Neural cell (in vitro differentiated cells): Measurements from ENCODE around the gene EMILIN1.

Source experiments
- EP300 ChIP-seq: fragments of 450-650 bp; conservative IDR thresholded peaks from 2 replicates; pipeline ENCODE4 v1.6.1; 2014; ENCODE audit warnings: antibody characterized with exemption, mild to moderate bottlenecking, moderate library complexity; ENCODE audit not compliant: poor library complexity, severe bottlenecking
- POLR2AphosphoS5 ChIP-seq: IDR thresholded peaks from 2 replicates; pipeline ENCODE4 v1.6.1; 2012
- RAD21 ChIP-seq: fragments of 450-650 bp; conservative IDR thresholded peaks from 2 replicates; pipeline ENCODE4 v1.6.1; 2014; ENCODE audit warnings: antibody characterized with exemption, mild to moderate bottlenecking, moderate library complexity
- TAF1 ChIP-seq: IDR thresholded peaks from 2 replicates; pipeline ENCODE4 v1.6.1; 2012; ENCODE audit warnings: low read depth
- TF ChIP-seq, protein P1 (sequence below): fragments of 450-650 bp; IDR thresholded peaks from 2 replicates; pipeline ENCODE4 v1.5.1; 2014; ENCODE audit warnings: antibody characterized with exemption, mild to moderate bottlenecking, moderate library complexity; ENCODE audit not compliant: poor library complexity, severe bottlenecking
- TF ChIP-seq, protein P2 (sequence below): IDR thresholded peaks from 2 replicates; pipeline ENCODE4 v1.6.1; 2012; ENCODE audit warnings: borderline replicate concordance

DNA sequence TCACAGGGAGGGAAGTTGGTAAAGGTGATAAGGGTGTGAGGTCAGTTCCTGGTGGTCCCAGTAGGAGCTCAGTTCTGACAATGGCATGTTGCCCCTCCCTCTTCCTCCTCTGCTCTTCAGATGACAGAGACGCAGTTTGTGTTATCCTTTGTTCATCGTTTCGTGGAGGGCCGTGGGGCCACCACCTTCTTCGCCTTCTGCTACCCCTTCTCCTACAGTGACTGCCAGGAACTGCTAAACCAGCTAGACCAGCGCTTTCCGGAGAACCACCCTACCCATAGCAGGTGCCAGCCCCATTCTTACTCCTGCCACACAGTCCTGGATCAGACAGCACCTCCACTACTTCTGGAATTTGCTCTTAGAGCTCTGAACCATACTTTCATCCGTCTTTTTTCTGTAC, 24.6 kb upstream of the EMILIN1 start:
- TF ChIP-seq EP300 (no peak), POLR2AphosphoS5 (no peak), TAF1 (no peak), RAD21 (no peak)
- TF ChIP-seq, protein P1, sequence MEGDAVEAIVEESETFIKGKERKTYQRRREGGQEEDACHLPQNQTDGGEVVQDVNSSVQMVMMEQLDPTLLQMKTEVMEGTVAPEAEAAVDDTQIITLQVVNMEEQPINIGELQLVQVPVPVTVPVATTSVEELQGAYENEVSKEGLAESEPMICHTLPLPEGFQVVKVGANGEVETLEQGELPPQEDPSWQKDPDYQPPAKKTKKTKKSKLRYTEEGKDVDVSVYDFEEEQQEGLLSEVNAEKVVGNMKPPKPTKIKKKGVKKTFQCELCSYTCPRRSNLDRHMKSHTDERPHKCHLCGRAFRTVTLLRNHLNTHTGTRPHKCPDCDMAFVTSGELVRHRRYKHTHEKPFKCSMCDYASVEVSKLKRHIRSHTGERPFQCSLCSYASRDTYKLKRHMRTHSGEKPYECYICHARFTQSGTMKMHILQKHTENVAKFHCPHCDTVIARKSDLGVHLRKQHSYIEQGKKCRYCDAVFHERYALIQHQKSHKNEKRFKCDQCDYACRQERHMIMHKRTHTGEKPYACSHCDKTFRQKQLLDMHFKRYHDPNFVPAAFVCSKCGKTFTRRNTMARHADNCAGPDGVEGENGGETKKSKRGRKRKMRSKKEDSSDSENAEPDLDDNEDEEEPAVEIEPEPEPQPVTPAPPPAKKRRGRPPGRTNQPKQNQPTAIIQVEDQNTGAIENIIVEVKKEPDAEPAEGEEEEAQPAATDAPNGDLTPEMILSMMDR: no peak
- TF ChIP-seq, protein P2, sequence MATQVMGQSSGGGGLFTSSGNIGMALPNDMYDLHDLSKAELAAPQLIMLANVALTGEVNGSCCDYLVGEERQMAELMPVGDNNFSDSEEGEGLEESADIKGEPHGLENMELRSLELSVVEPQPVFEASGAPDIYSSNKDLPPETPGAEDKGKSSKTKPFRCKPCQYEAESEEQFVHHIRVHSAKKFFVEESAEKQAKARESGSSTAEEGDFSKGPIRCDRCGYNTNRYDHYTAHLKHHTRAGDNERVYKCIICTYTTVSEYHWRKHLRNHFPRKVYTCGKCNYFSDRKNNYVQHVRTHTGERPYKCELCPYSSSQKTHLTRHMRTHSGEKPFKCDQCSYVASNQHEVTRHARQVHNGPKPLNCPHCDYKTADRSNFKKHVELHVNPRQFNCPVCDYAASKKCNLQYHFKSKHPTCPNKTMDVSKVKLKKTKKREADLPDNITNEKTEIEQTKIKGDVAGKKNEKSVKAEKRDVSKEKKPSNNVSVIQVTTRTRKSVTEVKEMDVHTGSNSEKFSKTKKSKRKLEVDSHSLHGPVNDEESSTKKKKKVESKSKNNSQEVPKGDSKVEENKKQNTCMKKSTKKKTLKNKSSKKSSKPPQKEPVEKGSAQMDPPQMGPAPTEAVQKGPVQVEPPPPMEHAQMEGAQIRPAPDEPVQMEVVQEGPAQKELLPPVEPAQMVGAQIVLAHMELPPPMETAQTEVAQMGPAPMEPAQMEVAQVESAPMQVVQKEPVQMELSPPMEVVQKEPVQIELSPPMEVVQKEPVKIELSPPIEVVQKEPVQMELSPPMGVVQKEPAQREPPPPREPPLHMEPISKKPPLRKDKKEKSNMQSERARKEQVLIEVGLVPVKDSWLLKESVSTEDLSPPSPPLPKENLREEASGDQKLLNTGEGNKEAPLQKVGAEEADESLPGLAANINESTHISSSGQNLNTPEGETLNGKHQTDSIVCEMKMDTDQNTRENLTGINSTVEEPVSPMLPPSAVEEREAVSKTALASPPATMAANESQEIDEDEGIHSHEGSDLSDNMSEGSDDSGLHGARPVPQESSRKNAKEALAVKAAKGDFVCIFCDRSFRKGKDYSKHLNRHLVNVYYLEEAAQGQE: no peak
